NCI-H526 treated with DMSO at 0.1 percent for 48 hours (cell line): ENCODE results near the gene STX19.
A peak's percentile ranks its signal among the peaks of the same experiment; 100 is the strongest.
"Not testable (repeated sequence)": the region's sequence is repeated elsewhere in the genome, so short reads cannot be mapped to it uniquely, and the experiment has no call there.

Experiments used
- DNase-seq: peaks from one replicate; lab custom pipeline; 2025; lab: John Stamatoyannopoulos, UW

Gene STX19

GRCh38 chr3:93973131-93974126 is 55.0 kb downstream of the STX19 start, which contains the start of gene PROS1:
TSS of gene PROS1 (minus strand) at chr3:93973896. CDS start at chr3:93973749, 147 bp downstream.
- peak; percentile 42 for DNase-seq

GRCh38 chr3:93969997-93970396 is 58.4 kb downstream of the STX19 start:
- DNase-seq: no peak

- no peak for DNase-seq
These were observed 59.0 kb downstream of the STX19 start for GRCh38 chr3:93969443-93969842.

DNA sequence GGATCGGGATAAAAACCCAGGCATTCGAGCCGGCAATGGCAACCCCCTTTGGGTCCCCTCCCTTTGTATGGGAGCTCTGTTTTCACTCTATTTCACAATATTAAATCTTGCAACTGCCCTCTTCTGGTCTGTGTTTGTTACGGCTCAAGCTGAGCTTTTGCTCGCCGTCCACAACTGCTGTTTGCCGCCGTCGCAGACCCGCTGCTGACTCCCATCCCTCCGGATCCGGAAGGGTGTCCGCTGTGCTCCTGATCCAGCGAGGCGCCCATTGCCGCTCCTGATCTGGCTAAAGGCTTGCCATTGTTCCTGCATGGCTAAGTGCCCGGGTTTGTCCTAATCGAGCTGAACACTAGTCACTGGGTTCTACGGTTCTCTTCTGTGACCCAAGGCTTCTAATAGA is 63.3 kb downstream of the STX19 start:
- not testable (repeated sequence) for DNase-seq
